OCI-LY1 (cell line): ENCODE data around the gene GNB1L.

Source experiments
- EZH2 ChIP-seq: fragments of 200-600 bp; sonication (generic), shearing (Covaris generic); IDR thresholded peaks from 2 replicates; pipeline ENCODE4 v1.8.0; 2017; ENCODE audit warnings: borderline replicate concordance, mixed run types, mild to moderate bottlenecking, antibody characterized with exemption, low read length, moderate library complexity, mixed read lengths
- TF ChIP-seq, protein P1 (sequence below): fragments of 200-600 bp; sonication (generic), shearing (Covaris generic); IDR thresholded peaks from 2 replicates; pipeline ENCODE4 v1.5.1; 2017; ENCODE audit warnings: mild to moderate bottlenecking, antibody characterized with exemption, low read length, moderate library complexity, mixed read lengths

DNA sequence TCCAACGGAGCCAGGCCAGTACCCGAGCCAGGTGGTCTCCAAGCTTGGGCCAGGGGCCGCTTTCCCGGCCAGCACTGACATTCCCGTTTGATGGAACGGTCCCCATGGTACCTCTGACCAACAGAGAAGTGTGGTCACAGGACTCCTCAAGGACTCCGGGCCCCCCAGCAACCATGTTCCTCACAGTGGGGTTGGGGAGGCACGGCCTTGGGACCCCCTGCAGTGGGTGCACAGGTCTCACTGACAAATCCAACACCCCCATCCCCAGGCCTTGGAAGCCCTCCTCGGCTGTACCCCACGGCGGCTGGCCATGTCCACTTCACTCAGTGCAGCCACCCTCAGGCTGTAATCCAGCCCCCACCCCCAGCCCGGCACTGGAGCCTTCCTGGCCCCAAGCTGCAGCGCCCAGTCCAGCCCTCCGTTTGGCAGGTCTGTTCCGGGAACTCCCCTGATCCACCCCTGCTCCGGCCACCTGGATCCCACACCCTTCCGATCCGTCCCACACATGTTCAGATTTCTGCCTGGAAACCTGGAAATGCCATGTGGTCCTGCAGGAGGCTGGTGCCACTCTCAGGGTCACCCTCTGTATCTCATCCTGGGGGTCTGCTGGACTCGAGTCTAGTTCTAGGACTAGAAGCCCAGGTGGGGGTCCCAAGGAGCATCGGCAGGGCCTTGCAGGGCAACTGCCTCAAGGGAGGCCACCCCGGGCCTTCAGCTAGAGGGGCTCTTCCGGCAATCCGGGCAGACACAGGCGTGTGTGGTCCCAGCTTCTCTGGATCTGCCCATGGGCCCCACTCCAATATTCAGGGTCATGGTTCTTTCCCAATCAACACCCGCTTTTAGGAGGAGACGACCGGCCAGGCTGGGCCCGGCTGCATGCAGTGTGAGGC lies 67.5 kb downstream of the GNB1L start:
- TF ChIP-seq, protein P1, sequence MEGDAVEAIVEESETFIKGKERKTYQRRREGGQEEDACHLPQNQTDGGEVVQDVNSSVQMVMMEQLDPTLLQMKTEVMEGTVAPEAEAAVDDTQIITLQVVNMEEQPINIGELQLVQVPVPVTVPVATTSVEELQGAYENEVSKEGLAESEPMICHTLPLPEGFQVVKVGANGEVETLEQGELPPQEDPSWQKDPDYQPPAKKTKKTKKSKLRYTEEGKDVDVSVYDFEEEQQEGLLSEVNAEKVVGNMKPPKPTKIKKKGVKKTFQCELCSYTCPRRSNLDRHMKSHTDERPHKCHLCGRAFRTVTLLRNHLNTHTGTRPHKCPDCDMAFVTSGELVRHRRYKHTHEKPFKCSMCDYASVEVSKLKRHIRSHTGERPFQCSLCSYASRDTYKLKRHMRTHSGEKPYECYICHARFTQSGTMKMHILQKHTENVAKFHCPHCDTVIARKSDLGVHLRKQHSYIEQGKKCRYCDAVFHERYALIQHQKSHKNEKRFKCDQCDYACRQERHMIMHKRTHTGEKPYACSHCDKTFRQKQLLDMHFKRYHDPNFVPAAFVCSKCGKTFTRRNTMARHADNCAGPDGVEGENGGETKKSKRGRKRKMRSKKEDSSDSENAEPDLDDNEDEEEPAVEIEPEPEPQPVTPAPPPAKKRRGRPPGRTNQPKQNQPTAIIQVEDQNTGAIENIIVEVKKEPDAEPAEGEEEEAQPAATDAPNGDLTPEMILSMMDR = no peak
- no peak for TF ChIP-seq EZH2
